Lung (tissue), 12 donors: ENCODE measurements around the gene TBCK. TPM values are rescaled to one million over a fixed set of nuclear protein-coding genes. Genes with fewer than 3 reads are reported as not detected.

Experiments used
- ATAC-seq: fragments of 200-7000 bp; cut with Tn5 transposase; one replicate; pipeline ENCODE4 v1.9.1; 2020; ENCODE audit warnings: moderate number of reproducible peaks; ENCODE audit not compliant: insufficient read depth, low FRiP score
- DNase-seq, 3 donors: peaks; one replicate each; pipeline ENCODE4 v3.0.0-alpha.2; 2013 to 2017
- H3K27ac ChIP-seq, 2 donors: one replicate each; pipeline ENCODE4 v1.5.1; 2013; ENCODE audit warnings: mild to moderate bottlenecking in 2 of 2, moderate library complexity in 2 of 2, control low read depth in 1 of 2, inconsistent platforms in 1 of 2, low read depth in 1 of 2, low read length in 1 of 2
- H3K27me3 ChIP-seq, 3 donors: one replicate each; pipeline ENCODE4 v1.5.1; 2013; ENCODE audit warnings: low read length in 2 of 3; ENCODE audit not compliant: control insufficient read depth in 3 of 3, insufficient read depth in 3 of 3
- H3K36me3 ChIP-seq, 4 donors: one replicate each; pipeline ENCODE4 v1.5.1; 2013; ENCODE audit warnings: low read length in 4 of 4, mild to moderate bottlenecking in 1 of 4, moderate library complexity in 1 of 4; ENCODE audit not compliant: control insufficient read depth in 4 of 4, insufficient read depth in 4 of 4
- H3K4me1 ChIP-seq, 5 donors: one replicate each; pipeline ENCODE4 v1.5.1; 2013; ENCODE audit warnings: low read length in 5 of 5, mild to moderate bottlenecking in 2 of 5, moderate library complexity in 1 of 5; ENCODE audit not compliant: control insufficient read depth in 5 of 5, insufficient read depth in 5 of 5
- H3K4me3 ChIP-seq: one replicate; pipeline ENCODE4 v1.5.1; 2013; ENCODE audit warnings: mild to moderate bottlenecking, control low read depth, moderate library complexity
- H3K9ac ChIP-seq, 2 donors: one replicate each; pipeline ENCODE4 v1.5.1; 2013; ENCODE audit warnings: low read length in 2 of 2, control low read depth in 1 of 2; ENCODE audit not compliant: insufficient read depth in 1 of 2
- H3K9me3 ChIP-seq, 4 donors: one replicate each; pipeline ENCODE4 v1.5.1; 2013; ENCODE audit warnings: low read length in 3 of 4, mild to moderate bottlenecking in 1 of 4, moderate library complexity in 1 of 4; ENCODE audit not compliant: control insufficient read depth in 4 of 4, insufficient read depth in 3 of 4
- CTCF ChIP-seq: IDR thresholded peaks from 2 replicates; pipeline ENCODE4 v1.5.1; 2012; ENCODE audit warnings: mild to moderate bottlenecking; ENCODE audit errors: control extremely low read depth, extremely low read depth
- WGBS, 2 donors: extraction: QIAGEN DNeasy Blood & Tissue Kit; methylation state at CpG; one replicate each; pipeline ENCODE4 v1.1.7; 2013; 5-methylcytosine and 5-hydroxymethylcytosine counted together
- polyA plus RNA-seq, 2 donors: library from polyadenylated mRNA; stranded (reverse); fragments of 200-250 nt; gene quantifications; one replicate each; pipeline ENCODE4 v1.2.1, GENCODE V29; 2013
- total RNA-seq, 2 donors: library from RNA; depleted of rRNA in 1 of 2; stranded (reverse); fragments of >200 nt in 1 of 2; gene quantifications; one replicate each; pipeline ENCODE4 v1.2.1, GENCODE V29; 2014 to 2021
- donor health status: control.
- donor health status: control.
- donor health status: Bipolar disorder and iron deficiency.
- donor health status: healthy.
- donor health status: DM: yes; HTN: yes; CAD: no.

The TBCK gene
- total and polyA plus RNA-seq, 4 donors: 6.7 to 71.2 (median 18.6) TPM

DNA sequence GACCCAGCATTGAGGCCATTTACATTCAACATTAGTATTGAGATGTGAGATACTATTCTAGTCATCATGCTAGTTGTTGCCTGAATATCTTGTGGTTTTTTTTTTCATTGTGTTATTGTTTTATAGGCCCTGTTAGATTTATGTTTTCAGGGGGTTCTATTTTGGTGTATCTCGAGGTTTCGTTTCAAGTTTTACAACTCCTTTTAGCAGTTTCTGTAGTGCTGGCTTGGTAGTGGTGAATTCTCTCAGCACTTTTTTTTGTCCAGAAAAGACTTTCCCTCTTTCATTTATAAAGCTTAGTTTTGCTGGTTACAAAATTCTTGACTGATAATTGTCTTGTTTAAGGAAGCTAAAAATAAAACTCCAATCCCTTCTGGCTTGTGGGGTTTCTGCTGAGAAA, 305.2 kb downstream of the TBCK start:
- Histone ChIP-seq H3K27ac (no peak overlapping the region), H3K9me3 (peaks cover 0 to 5% (median 2%) of the 10 kb centered on the region in 4 donors), H3K4me1 (no peaks in the 10 kb centered on the region), H3K36me3 (no peaks in the 10 kb centered on the region), H3K27me3 (no peaks in the 10 kb centered on the region), H3K4me3 (no peak overlapping the region), H3K9ac (no peak overlapping the region)
- ATAC-seq: no peak
- no peak for TF ChIP-seq CTCF
- no peak for DNase-seq
- 95 to 97% methylated on average over 2 of the region's 2 CpGs for WGBS, 2 donors

- DNase-seq (no peak), ATAC-seq (no peak)
- H3K9ac ChIP-seq: no peak overlapping the region
- no peaks in the 10 kb centered on the region for H3K27me3 ChIP-seq
- no peaks in the 10 kb centered on the region for H3K9me3 ChIP-seq
- 83 to 88% methylated on average over 2 of the region's 2 CpGs for WGBS, 2 donors
- H3K4me3 ChIP-seq: no peak overlapping the region
- no peak for TF ChIP-seq CTCF
- H3K36me3 ChIP-seq: no peaks in the 10 kb centered on the region
- no peaks in the 10 kb centered on the region for H3K4me1 ChIP-seq
- H3K27ac ChIP-seq: no peak overlapping the region
Observed at GRCh38 chr4:106002994-106003393, 313.0 kb downstream of the TBCK start.

GRCh38 chr4:105998171-105999063, 317.6 kb downstream of the TBCK start:
- no peak overlapping the region for H3K9ac ChIP-seq
- no peak for TF ChIP-seq CTCF
- 71 to 81% methylated on average over 7 of the region's 7 CpGs for WGBS, 2 donors
- no peaks in the 10 kb centered on the region for H3K4me1 ChIP-seq
- no peaks in the 10 kb centered on the region for H3K27me3 ChIP-seq
- H3K36me3 ChIP-seq: no peaks in the 10 kb centered on the region
- H3K9me3 ChIP-seq: no peaks in the 10 kb centered on the region
- no peak for DNase-seq
- H3K4me3 ChIP-seq: no peak overlapping the region
- no peak for ATAC-seq
- H3K27ac ChIP-seq: no peak overlapping the region

DNA sequence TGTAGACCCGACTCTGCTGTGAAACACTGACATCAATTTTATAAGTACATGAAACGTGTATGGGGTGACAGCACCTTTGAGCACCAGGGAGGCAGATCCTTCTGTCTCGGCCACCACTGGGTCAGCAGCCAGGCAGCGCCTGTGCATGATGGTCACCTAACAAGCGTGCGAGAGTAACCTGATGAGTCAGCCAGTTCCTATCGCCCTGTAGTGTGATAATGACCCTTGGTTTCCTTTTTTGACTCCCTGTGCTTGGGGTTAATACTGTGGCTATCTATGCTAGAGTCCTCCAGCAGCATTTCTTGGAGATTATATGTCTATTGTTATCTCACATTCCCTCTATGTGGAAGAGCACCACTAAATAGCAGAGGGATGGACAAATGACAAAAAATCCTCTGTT, 319.2 kb downstream of the TBCK start:
- 86% methylated on average over 7 of the region's 7 CpGs for WGBS, 2 donors
- H3K27me3 ChIP-seq: no peaks in the 10 kb centered on the region
- DNase-seq: no peak
- no peak for ATAC-seq
- TF ChIP-seq CTCF: no peak
- no peaks in the 10 kb centered on the region for H3K4me1 ChIP-seq
- no peaks in the 10 kb centered on the region for H3K9me3 ChIP-seq
- no peak overlapping the region for H3K27ac ChIP-seq
- H3K4me3 ChIP-seq: no peak overlapping the region
- no peaks in the 10 kb centered on the region for H3K36me3 ChIP-seq
- no peak overlapping the region for H3K9ac ChIP-seq
